ENCODE measurements around the gene TCEA3. TPM values are rescaled to one million over a fixed set of nuclear protein-coding genes. Genes with fewer than 3 reads are reported as not detected.

Gene TCEA3
- total RNA-seq, 1 donor from 2014 or later, result 7.8 TPM

GRCh38 chr1:23368562-23369334, 55.8 kb downstream of the TCEA3 start:
- peak overlapping the region; percentile 94 for H3K4me3 Mint-ChIP-seq
- H3K9me3 Mint-ChIP-seq, result peaks cover 7% of the 10 kb centered on the region
- intact Hi-C loops (cut with micrococcal nuclease), result loop anchor here (1.0 to 10.0 kb wide), 5 partner anchors 24 to 1274 kb away; partner anchors contain the start of genes E2F2, HNRNPR, RPL11 and SRRM1
- H3K36me3 Mint-ChIP-seq (ENCODE audit: low read depth), result peaks cover 30% of the 10 kb centered on the region
- peak overlapping the region; percentile 99 for H3K27ac Mint-ChIP-seq
- H3K27me3 Mint-ChIP-seq, result no peaks in the 10 kb centered on the region
- peaks cover 33% of the 10 kb centered on the region for H3K4me1 Mint-ChIP-seq
- DNase-seq, result peak; percentile 97

GRCh38 chr1:23367791-23368561, 56.6 kb downstream of the TCEA3 start:
- H3K27ac Mint-ChIP-seq, result peak overlapping the region; percentile 99
- DNase-seq, result peak; percentile 99
- peaks cover 37% of the 10 kb centered on the region for H3K36me3 Mint-ChIP-seq (ENCODE audit: low read depth)
- peaks cover 33% of the 10 kb centered on the region for H3K4me1 Mint-ChIP-seq
- H3K9me3 Mint-ChIP-seq, result peaks cover 8% of the 10 kb centered on the region
- intact Hi-C loops (cut with micrococcal nuclease), result loop anchor here (5.0 to 10.0 kb wide), 4 partner anchors 41 to 1274 kb away; partner anchors contain the start of genes E2F2, RPL11 and SRRM1
- peak overlapping the region; percentile 94 for H3K4me3 Mint-ChIP-seq
- H3K27me3 Mint-ChIP-seq, result no peaks in the 10 kb centered on the region

- Mint-ChIP-seq H3K4me3 (peak overlapping the region; percentile 94), H3K9me3 (peaks cover 13% of the 10 kb centered on the region), H3K27ac (peak overlapping the region; percentile 99), H3K4me1 (peaks cover 33% of the 10 kb centered on the region), H3K36me3 (ENCODE audit: low read depth) (peaks cover 42% of the 10 kb centered on the region), H3K27me3 (no peaks in the 10 kb centered on the region)
- DNase-seq, result no peak
- intact Hi-C loops (cut with micrococcal nuclease), result loop anchor here (5.0 to 10.0 kb wide), 4 partner anchors 40 to 1275 kb away; partner anchors contain the start of genes E2F2, RPL11 and SRRM1
Measured at GRCh38 chr1:23367451-23367790, 57.1 kb downstream of the TCEA3 start.

GRCh38 chr1:23366598-23366997, 58.0 kb downstream of the TCEA3 start:
- DNase-seq, result no peak
- Mint-ChIP-seq H3K27ac (no peak overlapping the region), H3K27me3 (no peaks in the 10 kb centered on the region), H3K4me3 (peak overlapping the region; percentile 94), H3K36me3 (ENCODE audit: low read depth) (peaks cover 50% of the 10 kb centered on the region), H3K9me3 (peaks cover 17% of the 10 kb centered on the region), H3K4me1 (peaks cover 33% of the 10 kb centered on the region)
- intact Hi-C loops (cut with micrococcal nuclease), result loop anchor here (5.0 to 10.0 kb wide), 4 partner anchors 39 to 1276 kb away; partner anchors contain the start of genes E2F2, RPL11 and SRRM1

GRCh38 chr1:23366146-23366545, 58.4 kb downstream of the TCEA3 start:
- peaks cover 55% of the 10 kb centered on the region for H3K36me3 Mint-ChIP-seq (ENCODE audit: low read depth)
- H3K4me3 Mint-ChIP-seq, result no peak overlapping the region
- intact Hi-C loops (cut with micrococcal nuclease), result loop anchor here (5.0 to 10.0 kb wide), 4 partner anchors 39 to 1276 kb away; partner anchors contain the start of genes E2F2, RPL11 and SRRM1
- no peak for DNase-seq
- H3K27ac Mint-ChIP-seq, result no peak overlapping the region
- peaks cover 33% of the 10 kb centered on the region for H3K4me1 Mint-ChIP-seq
- peaks cover 21% of the 10 kb centered on the region for H3K9me3 Mint-ChIP-seq
- no peaks in the 10 kb centered on the region for H3K27me3 Mint-ChIP-seq

- peaks cover 77% of the 10 kb centered on the region for H3K36me3 Mint-ChIP-seq (ENCODE audit: low read depth)
- H3K4me3 Mint-ChIP-seq, result no peak overlapping the region
- H3K9me3 Mint-ChIP-seq, result peaks cover 47% of the 10 kb centered on the region
- H3K27me3 Mint-ChIP-seq, result no peaks in the 10 kb centered on the region
- H3K27ac Mint-ChIP-seq, result no peak overlapping the region
- H3K4me1 Mint-ChIP-seq, result peaks cover 8% of the 10 kb centered on the region
- intact Hi-C loops (cut with micrococcal nuclease), result loop anchor here (10.0 kb wide), 1 partner anchor 333 kb away; the partner anchor contains the start of gene RPL11
- DNase-seq, result no peak
Measured at GRCh38 chr1:23362218-23362713, 62.3 kb downstream of the TCEA3 start.

- H3K4me3 Mint-ChIP-seq, result no peak overlapping the region
- no peak overlapping the region for H3K27ac Mint-ChIP-seq
- intact Hi-C loops (cut with micrococcal nuclease), result loop anchor here (1.0 kb wide), 1 partner anchor 13 kb away; no protein-coding TSS in a partner anchor
- H3K4me1 Mint-ChIP-seq, result peaks cover 4% of the 10 kb centered on the region
- no peaks in the 10 kb centered on the region for H3K27me3 Mint-ChIP-seq
- H3K36me3 Mint-ChIP-seq (ENCODE audit: low read depth), result peaks cover 58% of the 10 kb centered on the region
- DNase-seq, result no peak
- peaks cover 49% of the 10 kb centered on the region for H3K9me3 Mint-ChIP-seq
Measured at GRCh38 chr1:23358310-23358875, 66.2 kb downstream of the TCEA3 start.

- intact Hi-C loops (cut with micrococcal nuclease), result no loop called here
- Mint-ChIP-seq H3K9me3 (peaks cover 43% of the 10 kb centered on the region), H3K27ac (no peak overlapping the region), H3K36me3 (ENCODE audit: low read depth) (peaks cover 48% of the 10 kb centered on the region), H3K4me1 (peaks cover 4% of the 10 kb centered on the region), H3K4me3 (no peak overlapping the region), H3K27me3 (no peaks in the 10 kb centered on the region)
- no peak for DNase-seq
Measured at GRCh38 chr1:23357138-23357908, 67.2 kb downstream of the TCEA3 start.

GRCh38 chr1:23356471-23357137, 67.9 kb downstream of the TCEA3 start:
- peaks cover 4% of the 10 kb centered on the region for H3K4me1 Mint-ChIP-seq
- intact Hi-C loops (cut with micrococcal nuclease), result no loop called here
- H3K4me3 Mint-ChIP-seq, result no peak overlapping the region
- peaks cover 41% of the 10 kb centered on the region for H3K36me3 Mint-ChIP-seq (ENCODE audit: low read depth)
- H3K9me3 Mint-ChIP-seq, result peaks cover 39% of the 10 kb centered on the region
- H3K27ac Mint-ChIP-seq, result no peak overlapping the region
- no peak for DNase-seq
- no peaks in the 10 kb centered on the region for H3K27me3 Mint-ChIP-seq

GRCh38 chr1:23354245-23354644, 70.3 kb downstream of the TCEA3 start:
- intact Hi-C loops (cut with micrococcal nuclease), result no loop called here
- peaks cover 4% of the 10 kb centered on the region for H3K4me1 Mint-ChIP-seq
- peaks cover 22% of the 10 kb centered on the region for H3K9me3 Mint-ChIP-seq

GRCh38 chr1:23352096-23352695, 72.4 kb downstream of the TCEA3 start:
- intact Hi-C loops (cut with micrococcal nuclease), result no loop called here
- H3K4me3 Mint-ChIP-seq, result no peak overlapping the region
- H3K9me3 Mint-ChIP-seq, result peaks cover 10% of the 10 kb centered on the region
- no peak for DNase-seq
- peaks cover 9% of the 10 kb centered on the region for H3K36me3 Mint-ChIP-seq (ENCODE audit: low read depth)
- peaks cover 4% of the 10 kb centered on the region for H3K4me1 Mint-ChIP-seq
- no peaks in the 10 kb centered on the region for H3K27me3 Mint-ChIP-seq
- H3K27ac Mint-ChIP-seq, result no peak overlapping the region

More at GRCh38 chr1:23354245-23354644, 70.3 kb downstream of the TCEA3 start:
- Mint-ChIP-seq H3K27ac (no peak overlapping the region), H3K36me3 (ENCODE audit: low read depth) (peaks cover 17% of the 10 kb centered on the region), H3K4me3 (no peak overlapping the region), H3K27me3 (no peaks in the 10 kb centered on the region)
- no peak for DNase-seq

- DNase-seq, result no peak
- peaks cover 20% of the 10 kb centered on the region for H3K4me1 Mint-ChIP-seq
- H3K4me3 Mint-ChIP-seq, result peak overlapping the region; percentile 8
- H3K27me3 Mint-ChIP-seq, result no peaks in the 10 kb centered on the region
- intact Hi-C loops (cut with micrococcal nuclease), result loop anchor here (1.0 to 10.0 kb wide), 2 partner anchors 12 to 609 kb away; partner anchors contain the start of gene PNRC2
- no peaks in the 10 kb centered on the region for H3K9me3 Mint-ChIP-seq
- peak overlapping the region; percentile 61 for H3K27ac Mint-ChIP-seq
- peaks cover 11% of the 10 kb centered on the region for H3K36me3 Mint-ChIP-seq (ENCODE audit: low read depth)
Measured at GRCh38 chr1:23345920-23346319, 78.6 kb downstream of the TCEA3 start.
